GM18861 (cell line): ENCODE data around the gene HACD2.

ENCODE experiments used
- ATAC-seq: cut with Tn5 transposase; IDR thresholded peaks from one replicate; pipeline ENCODE4 v1.9.1; 2021; ENCODE audit not compliant: unreplicated experiment

The HACD2 gene

GRCh38 chr3:123571973-123572365 lies 12.9 kb downstream of the HACD2 start:
- ATAC-seq = no peak

GRCh38 chr3:123571264-123571972 lies 13.4 kb downstream of the HACD2 start:
- no peak for ATAC-seq

DNA sequence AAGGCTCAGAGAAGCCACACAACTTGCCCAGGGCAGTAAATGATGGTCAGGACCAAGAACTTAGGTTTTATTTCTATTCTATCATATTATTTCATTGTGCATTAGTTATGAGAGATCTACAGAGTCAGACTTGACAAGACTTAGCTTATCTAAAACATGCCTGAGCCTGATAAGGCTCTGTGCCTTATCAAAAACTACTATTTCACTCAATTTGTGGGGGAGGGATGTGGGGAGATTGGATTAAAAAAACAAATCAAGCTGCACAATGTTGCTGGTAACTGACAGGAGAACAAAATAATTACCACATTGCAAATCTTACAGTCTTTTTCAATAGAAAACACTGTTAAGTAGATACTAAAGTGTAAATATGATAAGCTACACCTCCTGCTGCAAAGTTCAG lies 16.0 kb downstream of the HACD2 start:
- no peak for ATAC-seq

GRCh38 chr3:123568034-123568433 lies 16.8 kb downstream of the HACD2 start:
- ATAC-seq = no peak

DNA sequence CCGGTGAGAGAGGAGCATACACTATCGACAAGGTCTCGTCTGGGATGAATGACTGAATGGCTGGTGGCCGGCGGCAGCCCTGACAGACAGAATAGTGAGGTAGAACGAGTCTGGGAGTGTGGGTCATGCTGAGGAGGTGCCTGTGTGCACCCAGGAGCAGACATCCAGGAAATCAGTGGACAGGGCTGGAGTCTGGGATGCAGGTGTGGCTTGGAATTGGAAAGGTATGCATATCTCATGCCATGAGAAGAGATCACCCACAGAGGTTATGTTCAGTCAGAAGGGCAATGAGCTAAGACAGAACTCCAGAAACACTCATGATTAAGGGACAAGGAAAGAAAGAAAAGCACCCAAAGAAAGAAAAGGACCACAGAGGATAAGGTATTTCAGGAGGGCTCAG lies 20.8 kb downstream of the HACD2 start:
- no peak for ATAC-seq

GRCh38 chr3:123562547-123562946 lies 22.3 kb downstream of the HACD2 start:
- ATAC-seq = no peak

DNA sequence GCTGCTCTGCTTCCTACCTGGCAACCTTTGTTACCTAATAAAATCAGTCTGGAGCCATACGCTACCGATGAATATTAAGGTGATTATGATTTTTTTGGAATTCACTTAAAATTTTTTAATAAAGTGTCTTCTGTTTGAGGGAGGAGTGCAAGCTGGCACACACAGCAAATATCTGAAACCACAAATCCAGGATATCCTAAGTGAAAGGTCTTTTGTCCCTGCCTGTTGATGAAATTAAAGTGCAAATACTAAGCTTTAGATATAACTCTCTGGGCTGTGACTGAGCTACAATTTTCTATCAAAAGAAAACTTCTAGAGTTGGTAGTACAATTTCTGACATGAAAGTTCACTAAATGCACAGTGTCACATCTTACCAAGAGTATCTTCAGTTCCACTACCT lies 23.7 kb downstream of the HACD2 start:
- ATAC-seq = no peak

DNA sequence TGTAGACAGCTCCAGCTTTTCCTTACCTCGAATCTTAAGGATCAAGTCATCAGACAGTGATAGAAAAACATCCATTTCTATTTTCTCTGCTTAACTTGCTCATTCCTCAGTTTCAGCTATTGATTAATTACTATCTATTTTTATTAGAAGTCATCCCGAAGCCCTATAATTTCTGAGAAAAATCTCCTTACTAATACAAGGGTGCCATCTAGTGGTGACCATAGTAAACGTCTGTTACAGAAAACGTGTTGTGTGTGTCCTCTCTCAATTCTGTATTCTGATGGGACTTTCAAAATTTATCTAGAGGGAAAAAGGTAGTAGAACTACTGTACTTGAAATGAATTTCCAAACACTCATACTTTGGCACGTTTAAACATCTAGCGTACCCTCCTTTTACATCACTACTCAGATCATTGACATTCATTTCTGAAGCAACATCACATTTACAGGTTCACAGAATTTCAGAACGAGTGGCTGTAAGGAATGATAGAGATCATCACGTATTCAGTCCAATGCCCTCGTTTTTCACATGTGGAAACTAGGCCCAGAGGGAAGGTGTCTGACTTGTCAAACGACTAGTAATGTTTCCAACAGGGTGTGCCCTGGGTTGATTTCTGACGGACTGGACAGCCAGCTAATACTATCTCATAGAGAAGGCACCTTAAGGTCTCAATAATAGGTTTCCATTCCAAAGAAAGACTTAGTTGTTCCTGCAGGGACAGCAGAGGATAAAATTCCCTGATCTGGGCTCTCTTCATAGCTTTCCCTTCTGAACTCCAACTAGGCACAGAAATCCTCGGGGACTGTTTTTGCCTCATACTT lies 25.6 kb downstream of the HACD2 start:
- ATAC-seq = no peak

GRCh38 chr3:123553536-123553935 lies 31.3 kb downstream of the HACD2 start:
- no peak for ATAC-seq

- no peak for ATAC-seq
Observed at GRCh38 chr3:123552768-123553167, 32.1 kb downstream of the HACD2 start.

DNA sequence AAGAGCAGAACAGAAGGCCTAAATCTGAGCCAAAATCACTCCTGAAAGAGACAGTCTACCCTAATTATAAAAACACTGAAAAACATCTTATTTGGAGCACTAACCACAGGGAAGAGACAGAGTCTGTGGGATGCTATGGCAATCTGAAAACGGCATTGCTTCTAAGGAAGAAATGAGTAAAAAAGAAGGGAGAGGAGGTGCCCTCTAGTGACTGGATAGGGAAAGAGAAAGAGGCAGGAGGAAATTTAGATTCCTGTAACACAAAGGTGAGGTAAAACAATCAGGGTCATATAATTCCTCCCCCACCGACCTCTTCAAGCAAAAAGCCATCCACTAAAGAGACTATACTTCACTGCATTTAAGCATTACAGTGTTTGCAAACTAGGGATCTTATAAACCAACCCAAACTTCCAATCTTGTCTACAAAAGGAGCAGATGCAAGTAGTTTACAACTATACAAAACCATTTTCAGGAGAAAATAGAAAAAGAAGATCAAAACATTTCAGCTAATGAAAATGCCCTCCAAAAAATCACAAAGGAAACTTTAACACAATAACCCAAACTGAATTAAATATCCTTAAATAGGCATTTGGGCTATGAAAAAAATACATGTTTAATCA lies 32.6 kb downstream of the HACD2 start:
- ATAC-seq = no peak

- ATAC-seq = no peak
Observed at GRCh38 chr3:123547881-123548519, 36.9 kb downstream of the HACD2 start.

DNA sequence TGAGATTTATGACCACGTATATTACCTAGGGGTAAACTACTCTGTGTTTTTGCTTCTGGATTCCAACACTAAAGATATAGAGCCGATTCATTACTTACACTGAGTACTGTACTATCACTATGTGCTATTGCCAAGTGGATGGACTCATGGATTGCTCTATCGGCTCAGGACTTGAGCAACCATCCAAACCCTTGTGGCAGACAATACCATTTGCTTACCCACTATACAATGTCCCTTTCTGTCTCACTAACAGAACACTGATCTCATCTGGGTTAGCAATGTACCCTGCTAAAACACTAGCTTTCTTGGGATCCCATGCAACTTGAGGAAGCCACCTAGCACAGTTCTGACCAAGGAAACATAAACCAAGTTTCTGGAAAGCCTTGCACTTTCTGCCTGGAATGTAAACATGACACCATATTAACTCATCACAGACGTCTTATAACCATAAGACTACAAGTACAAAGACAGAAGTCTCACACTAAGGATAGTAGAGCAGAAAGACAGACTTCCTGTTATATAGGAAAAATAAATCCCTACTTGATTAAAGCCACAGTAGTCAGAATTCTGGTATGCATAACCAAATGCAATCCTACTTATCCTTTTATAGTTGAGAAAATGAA lies 38.6 kb downstream of the HACD2 start:
- ATAC-seq = no peak

GRCh38 chr3:123543950-123544349 lies 40.9 kb downstream of the HACD2 start:
- ATAC-seq = no peak

DNA sequence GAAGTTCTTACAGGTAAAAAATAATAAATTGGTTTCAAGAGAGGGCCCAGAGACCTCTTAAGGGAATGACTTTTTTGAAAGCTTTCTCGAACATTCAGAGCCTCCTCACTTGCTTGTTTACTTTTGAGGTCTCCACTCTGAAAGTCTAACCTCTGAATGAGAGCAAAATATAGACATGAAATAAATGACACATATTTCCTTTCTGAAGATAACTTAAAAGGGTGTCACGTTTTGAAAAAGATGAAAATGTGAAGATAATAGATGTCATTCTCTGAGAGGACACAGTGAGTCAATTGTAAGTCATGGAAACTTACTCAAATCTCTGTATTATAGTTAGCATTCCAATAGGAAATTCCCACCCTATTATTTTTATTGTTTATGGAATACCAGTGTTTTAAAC lies 44.6 kb downstream of the HACD2 start:
- ATAC-seq = no peak

DNA sequence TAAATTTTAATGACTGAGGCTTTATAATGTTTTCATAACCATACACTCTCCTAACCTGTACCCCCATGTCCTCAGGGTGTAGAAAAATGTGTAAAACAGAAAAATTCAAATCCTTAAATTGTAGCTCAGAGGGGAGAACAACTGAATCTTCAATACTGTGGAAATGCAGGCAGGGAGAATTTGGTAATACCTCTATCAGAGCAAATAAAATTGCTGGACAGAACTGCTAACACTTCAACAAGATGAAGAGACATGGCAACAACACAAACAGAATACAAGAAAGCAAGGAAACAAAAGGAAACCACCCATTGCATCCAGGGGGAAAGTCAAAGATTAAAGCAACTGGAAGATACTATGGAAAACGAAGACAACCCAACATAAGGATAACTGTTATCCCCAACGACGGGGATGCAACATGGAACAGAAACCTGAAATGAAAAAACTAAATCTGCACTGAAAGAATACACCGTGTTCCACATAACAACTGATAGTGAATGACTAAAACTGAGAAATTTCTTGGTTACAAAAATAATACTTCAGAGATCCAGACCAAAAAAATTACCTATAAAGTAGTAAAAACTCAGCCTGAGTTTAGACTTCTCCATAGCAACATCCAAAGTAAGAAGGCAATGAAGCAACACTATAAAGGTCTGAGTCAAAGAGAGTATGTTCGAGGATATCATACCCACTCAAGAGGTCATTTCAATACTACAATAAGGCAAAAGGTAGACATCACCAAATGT lies 48.5 kb downstream of the HACD2 start:
- ATAC-seq = peak; percentile 77

DNA sequence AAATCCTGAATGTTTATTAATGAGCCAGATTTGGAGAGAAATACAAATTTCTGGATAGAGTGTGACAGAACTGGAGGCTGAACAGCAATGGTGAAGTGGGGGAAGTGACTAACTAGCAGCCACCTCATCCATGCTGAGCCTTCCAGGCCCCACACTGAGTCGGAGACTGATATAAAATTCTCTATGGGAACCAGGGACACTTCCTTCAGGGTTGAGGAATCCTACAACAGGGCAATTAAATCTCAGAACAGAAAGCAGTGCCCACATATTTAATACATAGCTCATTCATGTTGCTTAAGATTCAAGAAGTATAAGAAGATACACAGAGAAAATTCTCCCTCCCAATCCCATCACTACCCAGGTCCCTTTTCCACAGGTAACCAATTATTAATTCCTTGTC lies 49.3 kb downstream of the HACD2 start:
- no peak for ATAC-seq

GRCh38 chr3:123534264-123534663 lies 50.6 kb downstream of the HACD2 start:
- no peak for ATAC-seq

DNA sequence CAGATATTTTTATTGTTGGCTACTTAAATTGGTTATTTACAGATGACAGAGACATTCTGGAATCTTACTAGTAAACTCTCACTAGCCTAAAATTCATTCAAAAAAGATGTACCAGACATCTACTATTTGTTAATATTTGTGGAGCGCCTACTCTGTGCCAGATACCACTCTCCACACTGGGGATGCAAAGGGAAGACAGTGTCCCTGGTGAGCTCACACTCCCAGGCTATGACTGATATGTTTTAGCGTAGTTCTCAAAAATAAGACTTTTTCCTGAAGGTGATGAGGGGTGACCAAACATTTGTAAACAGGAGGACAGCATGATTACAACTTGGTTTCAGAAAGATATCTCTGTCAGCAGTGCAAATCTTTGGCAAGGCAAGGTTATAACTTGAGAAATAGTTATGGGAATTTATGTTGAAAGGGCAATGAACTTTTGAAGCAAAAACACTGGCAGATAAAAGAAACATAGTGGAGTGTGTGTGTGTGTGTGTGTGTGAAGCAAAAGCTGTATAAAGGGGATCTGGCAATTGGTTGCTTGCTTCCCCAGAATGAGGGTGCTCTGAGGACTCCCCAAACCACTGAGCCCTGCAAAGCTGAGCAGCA lies 51.2 kb downstream of the HACD2 start:
- no peak for ATAC-seq

DNA sequence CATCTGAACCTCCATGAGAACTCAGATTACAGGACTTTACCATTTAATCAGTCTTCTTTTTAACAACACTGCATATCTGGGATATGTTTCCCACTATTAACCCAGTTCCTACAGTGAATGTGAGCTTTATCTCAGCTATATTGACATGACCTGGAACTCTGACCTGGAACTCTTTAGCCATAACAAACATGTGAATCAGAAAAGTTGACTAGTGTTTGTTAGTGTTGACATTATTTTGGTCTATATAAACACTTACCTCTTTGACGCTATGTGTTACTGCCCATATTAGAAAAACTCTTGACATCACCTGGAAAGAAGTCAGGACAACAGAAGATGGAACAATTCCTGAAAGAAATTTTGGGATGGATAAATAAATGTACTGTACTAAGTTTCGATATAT lies 56.7 kb downstream of the HACD2 start:
- ATAC-seq = no peak
